Measurements from ENCODE around the gene TANC2. TPM values are rescaled to one million over a fixed set of nuclear protein-coding genes. Genes with fewer than 3 reads are reported as not detected.

The TANC2 gene
- total RNA-seq, 4 donors from 2014 or later = 9.7 to 22.1 (median 14.2) TPM

GRCh38 chr17:62994931-62995330 lies 28.9 kb downstream of the TANC2 start:
- TF ChIP-seq POLR2AphosphoS5 (IDR thresholded peaks at IDR 0.05) (no peak), POLR2A (IDR thresholded peaks at IDR 0.05) (no peak)
- no peaks in the 10 kb centered on the region for H3K4me1 ChIP-seq
- no peaks in the 10 kb centered on the region for H3K9me3 ChIP-seq
- 59 to 80% methylated on average over 3 to 4 of the region's 4 CpGs for WGBS, 2 donors (ENCODE audit: low coverage in 1 of 2)
- no peak for DNase-seq
- intact Hi-C loops (cut with DNase I; ENCODE audit: low total_unique reads) (no loop called here), in situ Hi-C loops (cut with MboI; ENCODE audit: low pct_ligation_motif_present in 1 of 4, low pct_unique_long_range_greater_than_20kb in 1 of 4, low sequenced_read_pairs in 3 of 4) (loop anchor here in 2 of 4 donors (10.0 to 25.0 kb wide), 2 partner anchors 410 to 417 kb away; no protein-coding TSS in a partner anchor)
- H3K27ac ChIP-seq = no peak overlapping the region
- no peaks in the 10 kb centered on the region for H3K27me3 ChIP-seq
- H3K36me3 ChIP-seq = no peaks in the 10 kb centered on the region
- H3K4me3 ChIP-seq = no peak overlapping the region

GRCh38 chr17:62995377-62995885 lies 29.4 kb downstream of the TANC2 start:
- 77% methylated on average over 3 of the region's 3 CpGs; no CpG with 5 or more reads in 1 of the 2 donors for WGBS, 2 donors (ENCODE audit: low coverage in 1 of 2)
- Histone ChIP-seq H3K4me3 (no peak overlapping the region), H3K36me3 (no peaks in the 10 kb centered on the region), H3K27me3 (no peaks in the 10 kb centered on the region), H3K9me3 (no peaks in the 10 kb centered on the region), H3K27ac (no peak overlapping the region), H3K4me1 (no peaks in the 10 kb centered on the region)
- DNase-seq = peak; percentile 29
- in situ Hi-C loops (cut with MboI; ENCODE audit: low pct_ligation_motif_present in 1 of 4, low pct_unique_long_range_greater_than_20kb in 1 of 4, low sequenced_read_pairs in 3 of 4) = loop anchor here in 2 of 4 donors (10.0 to 25.0 kb wide), 2 partner anchors 409 to 417 kb away; no protein-coding TSS in a partner anchor
- intact Hi-C loops (cut with DNase I; ENCODE audit: low total_unique reads) = no loop called here
- no peak for TF ChIP-seq POLR2A (IDR thresholded peaks at IDR 0.05)
- no peak for TF ChIP-seq EP300 (IDR thresholded peaks at IDR 0.05; ENCODE audit: low read depth)
- TF ChIP-seq POLR2AphosphoS5 (IDR thresholded peaks at IDR 0.05) = no peak
- peak; percentile 39 to 53 (median 43) for TF ChIP-seq CTCF (IDR thresholded peaks at IDR 0.05)

GRCh38 chr17:62996221-62996620 lies 30.2 kb downstream of the TANC2 start:
- in situ Hi-C loops (cut with MboI; ENCODE audit: low pct_ligation_motif_present in 1 of 4, low pct_unique_long_range_greater_than_20kb in 1 of 4, low sequenced_read_pairs in 3 of 4) = loop anchor here in 2 of 4 donors (10.0 to 25.0 kb wide), 2 partner anchors 409 to 416 kb away; no protein-coding TSS in a partner anchor
- no peaks in the 10 kb centered on the region for H3K4me1 ChIP-seq
- H3K36me3 ChIP-seq = no peaks in the 10 kb centered on the region
- H3K9me3 ChIP-seq = no peaks in the 10 kb centered on the region
- H3K4me3 ChIP-seq = no peak overlapping the region
- TF ChIP-seq POLR2A (IDR thresholded peaks at IDR 0.05) (no peak), CTCF (IDR thresholded peaks at IDR 0.05) (no peak), EP300 (IDR thresholded peaks at IDR 0.05; ENCODE audit: low read depth) (no peak), POLR2AphosphoS5 (IDR thresholded peaks at IDR 0.05) (no peak)
- intact Hi-C loops (cut with DNase I; ENCODE audit: low total_unique reads) = no loop called here
- no peaks in the 10 kb centered on the region for H3K27me3 ChIP-seq
- WGBS, 2 donors (ENCODE audit: low coverage in 1 of 2) = 88 to 89% methylated on average over 8 of the region's 8 CpGs
- DNase-seq = no peak
- H3K27ac ChIP-seq = no peak overlapping the region

GRCh38 chr17:62998166-62998565 lies 32.1 kb downstream of the TANC2 start:
- Histone ChIP-seq H3K4me1 (no peaks in the 10 kb centered on the region), H3K36me3 (no peaks in the 10 kb centered on the region), H3K27me3 (no peaks in the 10 kb centered on the region), H3K9me3 (no peaks in the 10 kb centered on the region), H3K4me3 (no peak overlapping the region), H3K27ac (no peak overlapping the region)
- 76% methylated on average over 1 of the region's 1 CpG; no CpG with 5 or more reads in 1 of the 2 donors for WGBS, 2 donors (ENCODE audit: low coverage in 1 of 2)
- in situ Hi-C loops (cut with MboI; ENCODE audit: low pct_ligation_motif_present in 1 of 4, low pct_unique_long_range_greater_than_20kb in 1 of 4, low sequenced_read_pairs in 3 of 4) (loop anchor here in 2 of 4 donors (10.0 to 25.0 kb wide), 2 partner anchors 407 to 414 kb away; no protein-coding TSS in a partner anchor), intact Hi-C loops (cut with DNase I; ENCODE audit: low total_unique reads) (no loop called here)
- TF ChIP-seq POLR2A (IDR thresholded peaks at IDR 0.05) (no peak), POLR2AphosphoS5 (IDR thresholded peaks at IDR 0.05) (no peak), EP300 (IDR thresholded peaks at IDR 0.05; ENCODE audit: low read depth) (no peak)
- DNase-seq = no peak

- WGBS, 2 donors (ENCODE audit: low coverage in 1 of 2) = 94 to 100% methylated on average over 1 of the region's 1 CpG
- DNase-seq = no peak
- intact Hi-C loops (cut with DNase I; ENCODE audit: low total_unique reads) (no loop called here), in situ Hi-C loops (cut with MboI; ENCODE audit: low pct_ligation_motif_present in 1 of 4, low pct_unique_long_range_greater_than_20kb in 1 of 4, low sequenced_read_pairs in 3 of 4) (loop anchor here in 2 of 4 donors (10.0 to 25.0 kb wide), 2 partner anchors 406 to 413 kb away; no protein-coding TSS in a partner anchor)
- Histone ChIP-seq H3K27ac (no peak overlapping the region), H3K36me3 (no peaks in the 10 kb centered on the region), H3K4me3 (no peak overlapping the region), H3K9me3 (no peaks in the 10 kb centered on the region), H3K27me3 (no peaks in the 10 kb centered on the region), H3K4me1 (no peaks in the 10 kb centered on the region)
- TF ChIP-seq POLR2A (IDR thresholded peaks at IDR 0.05) (no peak), POLR2AphosphoS5 (IDR thresholded peaks at IDR 0.05) (no peak), EP300 (IDR thresholded peaks at IDR 0.05; ENCODE audit: low read depth) (no peak), CTCF (IDR thresholded peaks at IDR 0.05) (no peak)
These were observed 32.8 kb downstream of the TANC2 start for GRCh38 chr17:62998665-62999393.

Data from transverse colon (tissue), 4 donors.